ENCODE measurements around the gene PRR16. TPM values are rescaled to one million over a fixed set of nuclear protein-coding genes. Genes with fewer than 3 reads are reported as not detected.

The PRR16 gene
- total RNA-seq, 1 donor from 2014 or later: 0.95 TPM

DNA sequence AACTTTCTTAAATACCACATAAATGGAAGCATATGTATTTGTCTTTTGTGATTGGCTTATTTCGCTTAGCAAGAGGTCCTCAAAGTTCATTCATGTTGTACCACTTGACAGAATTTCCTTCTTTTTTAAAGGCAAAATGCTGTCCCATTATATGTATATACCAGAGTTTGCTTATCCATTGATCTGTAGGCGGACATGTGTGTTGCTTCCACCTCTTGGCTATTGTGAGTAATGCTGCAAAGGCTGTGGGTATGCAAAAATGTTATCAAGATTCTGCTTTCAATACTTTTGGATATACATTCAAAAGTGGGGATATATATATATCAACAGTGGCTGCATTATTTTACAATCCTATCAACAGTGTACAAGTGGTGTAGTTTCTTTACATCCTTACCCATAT is 271.0 kb downstream of the PRR16 start:
- intact Hi-C loops (cut with DNase I): no loop called here
- DNase-seq (no peak), ATAC-seq (no peak)

More for the DNA sequence above, 271.0 kb downstream of the PRR16 start:
- Histone ChIP-seq H3K27ac (no peak overlapping the region), H3K36me3 (no peaks in the 10 kb centered on the region), H3K9me3 (no peaks in the 10 kb centered on the region), H3K4me3 (no peak overlapping the region), H3K4me1 (no peaks in the 10 kb centered on the region), H3K27me3 (ENCODE audit: low read depth) (no peaks in the 10 kb centered on the region)
- TF ChIP-seq, protein P1, sequence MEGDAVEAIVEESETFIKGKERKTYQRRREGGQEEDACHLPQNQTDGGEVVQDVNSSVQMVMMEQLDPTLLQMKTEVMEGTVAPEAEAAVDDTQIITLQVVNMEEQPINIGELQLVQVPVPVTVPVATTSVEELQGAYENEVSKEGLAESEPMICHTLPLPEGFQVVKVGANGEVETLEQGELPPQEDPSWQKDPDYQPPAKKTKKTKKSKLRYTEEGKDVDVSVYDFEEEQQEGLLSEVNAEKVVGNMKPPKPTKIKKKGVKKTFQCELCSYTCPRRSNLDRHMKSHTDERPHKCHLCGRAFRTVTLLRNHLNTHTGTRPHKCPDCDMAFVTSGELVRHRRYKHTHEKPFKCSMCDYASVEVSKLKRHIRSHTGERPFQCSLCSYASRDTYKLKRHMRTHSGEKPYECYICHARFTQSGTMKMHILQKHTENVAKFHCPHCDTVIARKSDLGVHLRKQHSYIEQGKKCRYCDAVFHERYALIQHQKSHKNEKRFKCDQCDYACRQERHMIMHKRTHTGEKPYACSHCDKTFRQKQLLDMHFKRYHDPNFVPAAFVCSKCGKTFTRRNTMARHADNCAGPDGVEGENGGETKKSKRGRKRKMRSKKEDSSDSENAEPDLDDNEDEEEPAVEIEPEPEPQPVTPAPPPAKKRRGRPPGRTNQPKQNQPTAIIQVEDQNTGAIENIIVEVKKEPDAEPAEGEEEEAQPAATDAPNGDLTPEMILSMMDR (IDR thresholded peaks at IDR 0.05): no peak
